Ascending aorta (tissue), 2 donors: ENCODE results near the gene CARMIL1. TPM values are rescaled to one million over a fixed set of nuclear protein-coding genes. Genes with fewer than 3 reads are reported as not detected.

Experiments used
- DNase-seq, 2 donors: peaks; one replicate each; pipeline ENCODE4 v3.0.0-alpha.2; 2019; ENCODE audit warnings: low spot score in 2 of 2
- H3K27ac ChIP-seq, 2 donors: fragments of 200-600 bp; sonication (generic); one replicate each; pipeline ENCODE4 v1.5.1; 2016 to 2017; ENCODE audit warnings: mild to moderate bottlenecking in 1 of 2
- H3K27me3 ChIP-seq: fragments of 200-600 bp; sonication (generic); one replicate; pipeline ENCODE4 v1.5.1; 2017
- H3K36me3 ChIP-seq, 2 donors: fragments of 200-600 bp; sonication (generic); one replicate each; pipeline ENCODE4 v1.5.1; 2016
- H3K4me1 ChIP-seq, 2 donors: fragments of 200-600 bp; sonication (generic); one replicate each; pipeline ENCODE4 v1.5.1; 2016 to 2017; ENCODE audit warnings: mild to moderate bottlenecking in 1 of 2
- H3K4me3 ChIP-seq, 2 donors: fragments of 200-600 bp; sonication (generic); one replicate each; pipeline ENCODE4 v1.5.1; 2016 to 2017; ENCODE audit warnings: mild to moderate bottlenecking in 1 of 2
- H3K9me3 ChIP-seq, 2 donors: fragments of 200-600 bp; sonication (generic); one replicate each; pipeline ENCODE4 v1.5.1; 2016
- CTCF ChIP-seq, 3 experiments: fragments of 200-600 bp in 2 of 3; fragments of 450-650 bp in 1 of 3; sonication (generic) in 2 of 3; IDR thresholded peaks; one replicate each; pipeline ENCODE4 v1.5.1; 2016 to 2019; ENCODE audit warnings: antibody characterized with exemption in 3 of 3, mild to moderate bottlenecking in 1 of 3, moderate library complexity in 1 of 3
- intact Hi-C: fragments of 100-400 bp; cut with DNase I; formaldehyde crosslinking; loops from one replicate; pipeline ENCODE4 v1.15.1; 2023
- total RNA-seq: library from RNA; depleted of rRNA; stranded (reverse); fragments of >200 nt; gene quantifications from one replicate; pipeline ENCODE4 v1.1.0, GENCODE V29; 2016

Gene CARMIL1
- total RNA-seq, 1 donor from 2014 or later, result 16.1 TPM

GRCh38 chr6:25309886-25310285 lies 30.7 kb downstream of the CARMIL1 start:
- H3K27me3 ChIP-seq, result no peaks in the 10 kb centered on the region
- no peak overlapping the region for H3K4me3 ChIP-seq
- no peak for DNase-seq
- H3K27ac ChIP-seq, result peak overlapping the region in 1 of 2 donors; percentile 16
- no peak for TF ChIP-seq CTCF (IDR thresholded peaks at IDR 0.05)
- H3K36me3 ChIP-seq, result no peaks in the 10 kb centered on the region
- peaks cover 5 to 68% of the 10 kb centered on the region in 2 donors for H3K4me1 ChIP-seq
- intact Hi-C loops, result loop anchor here (5.0 kb wide), 1 partner anchor 47 kb away; no protein-coding TSS in a partner anchor
- H3K9me3 ChIP-seq, result no peaks in the 10 kb centered on the region

GRCh38 chr6:25311331-25311840 lies 32.2 kb downstream of the CARMIL1 start:
- peak in 1 of 2 donors; percentile 58 for DNase-seq
- no peaks in the 10 kb centered on the region for H3K27me3 ChIP-seq
- H3K36me3 ChIP-seq, result no peaks in the 10 kb centered on the region
- peaks cover 5 to 66% of the 10 kb centered on the region in 2 donors for H3K4me1 ChIP-seq
- no peaks in the 10 kb centered on the region for H3K9me3 ChIP-seq
- no peak overlapping the region for H3K4me3 ChIP-seq
- H3K27ac ChIP-seq, result peak overlapping the region; percentile 12 to 77
- intact Hi-C loops, result loop anchor here (5.0 kb wide), 1 partner anchor 46 kb away; no protein-coding TSS in a partner anchor
- no peak for TF ChIP-seq CTCF (IDR thresholded peaks at IDR 0.05)

GRCh38 chr6:25312034-25312620 lies 33.0 kb downstream of the CARMIL1 start:
- Histone ChIP-seq H3K27ac (peak overlapping the region; percentile 12 to 77), H3K9me3 (no peaks in the 10 kb centered on the region), H3K36me3 (no peaks in the 10 kb centered on the region), H3K4me1 (peaks cover 5 to 65% of the 10 kb centered on the region in 2 donors), H3K27me3 (no peaks in the 10 kb centered on the region), H3K4me3 (peak overlapping the region in 1 of 2 donors; percentile 13)
- DNase-seq, result peak in 1 of 2 donors; percentile 62
- intact Hi-C loops, result loop anchor here (2.0 to 5.0 kb wide), 2 partner anchors 33 to 45 kb away; partner anchors contain the start of gene CARMIL1
- no peak for TF ChIP-seq CTCF (IDR thresholded peaks at IDR 0.05)

GRCh38 chr6:25312703-25313102 lies 33.5 kb downstream of the CARMIL1 start:
- TF ChIP-seq CTCF (IDR thresholded peaks at IDR 0.05), result no peak
- peak overlapping the region in 1 of 2 donors; percentile 13 for H3K4me3 ChIP-seq
- no peaks in the 10 kb centered on the region for H3K27me3 ChIP-seq
- no peaks in the 10 kb centered on the region for H3K36me3 ChIP-seq
- DNase-seq, result no peak
- H3K9me3 ChIP-seq, result no peaks in the 10 kb centered on the region
- intact Hi-C loops, result loop anchor here (2.0 to 5.0 kb wide), 2 partner anchors 34 to 45 kb away; partner anchors contain the start of gene CARMIL1
- peak overlapping the region; percentile 12 to 77 for H3K27ac ChIP-seq
- H3K4me1 ChIP-seq, result peaks cover 3 to 60% of the 10 kb centered on the region in 2 donors

GRCh38 chr6:25314509-25315175 lies 35.5 kb downstream of the CARMIL1 start:
- no peak overlapping the region for H3K4me3 ChIP-seq
- H3K36me3 ChIP-seq, result no peaks in the 10 kb centered on the region
- H3K27me3 ChIP-seq, result no peaks in the 10 kb centered on the region
- no peaks in the 10 kb centered on the region for H3K9me3 ChIP-seq
- intact Hi-C loops, result loop anchor here (5.0 kb wide), 1 partner anchor 43 kb away; no protein-coding TSS in a partner anchor
- TF ChIP-seq CTCF (IDR thresholded peaks at IDR 0.05), result no peak
- peak overlapping the region in 1 of 2 donors; percentile 52 for H3K27ac ChIP-seq
- DNase-seq, result no peak
- H3K4me1 ChIP-seq, result peaks cover 3 to 52% of the 10 kb centered on the region in 2 donors
